OCI-LY1 (cell line): Measurements from ENCODE around the gene CUEDC1.

Experiments
- CTCF ChIP-seq: fragments of 200-600 bp; sonication (generic), shearing (Covaris generic); IDR thresholded peaks from 2 replicates; pipeline ENCODE4 v1.5.1; 2017; ENCODE audit warnings: mild to moderate bottlenecking, antibody characterized with exemption, low read length, moderate library complexity, mixed read lengths
- EZH2 ChIP-seq: fragments of 200-600 bp; sonication (generic), shearing (Covaris generic); IDR thresholded peaks from 2 replicates; pipeline ENCODE4 v1.8.0; 2017; ENCODE audit warnings: borderline replicate concordance, mixed run types, mild to moderate bottlenecking, antibody characterized with exemption, low read length, moderate library complexity, mixed read lengths

GRCh38 chr17:57890857-57891232 is 64.4 kb downstream of the CUEDC1 start:
- TF ChIP-seq CTCF = no peak
- TF ChIP-seq EZH2 = no peak
